GM10248 (cell line): ENCODE measurements around the gene PTPRU.

ENCODE experiments used
- CTCF ChIA-PET: fragments of 300-600 bp; sonication (Branson Sonifier 250); formaldehyde crosslinking; extraction: SDS; loops from one replicate; lab custom pipeline; 2021; ENCODE audit warnings: antibody characterized with exemption; lab: Yijun Ruan, JAX
- POLR2A ChIA-PET: fragments of 350-650 bp; sonication (Branson Sonifier 250); formaldehyde crosslinking; extraction: SDS; loops from one replicate; lab custom pipeline; 2020; ENCODE audit warnings: antibody characterized with exemption; lab: Yijun Ruan, JAX
- DNase-seq: peaks from one replicate; pipeline ENCODE4 v3.0.0; 2012; ENCODE audit errors: extremely low spot score
- TF ChIP-seq, protein P1 (sequence below): IDR thresholded peaks from 2 replicates; pipeline ENCODE4 v1.5.1; 2012; ENCODE audit warnings: mild to moderate bottlenecking, low read depth; ENCODE audit errors: extremely low read depth, missing control alignments, control extremely low read depth

PTPRU gene

DNA sequence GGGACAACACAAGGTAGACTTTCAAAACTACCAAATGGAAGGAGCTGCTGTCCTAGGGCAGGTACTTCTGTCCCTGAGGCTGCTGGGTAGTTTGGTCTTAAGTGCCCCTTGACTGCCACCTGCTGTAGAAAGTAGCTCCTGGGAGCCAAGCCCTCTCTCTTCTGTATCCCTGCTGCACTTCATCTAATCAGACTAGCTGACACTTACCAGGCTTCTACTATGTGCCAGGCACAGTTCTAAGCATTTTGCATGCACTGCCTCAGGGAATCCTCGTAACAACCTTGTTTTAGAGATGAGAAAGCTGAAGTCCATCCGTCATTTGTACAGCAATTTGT is 38.8 kb upstream of the PTPRU start:
- ChIA-PET POLR2A (no interaction called here), CTCF (interaction anchor here (1.0 to 8.9 kb wide), 8 partner anchors 9 to 461 kb away, joined by 3 to 132 read pairs (median 6); partner anchors contain the start of genes SRSF4 and YTHDF2)
- TF ChIP-seq, protein P1, sequence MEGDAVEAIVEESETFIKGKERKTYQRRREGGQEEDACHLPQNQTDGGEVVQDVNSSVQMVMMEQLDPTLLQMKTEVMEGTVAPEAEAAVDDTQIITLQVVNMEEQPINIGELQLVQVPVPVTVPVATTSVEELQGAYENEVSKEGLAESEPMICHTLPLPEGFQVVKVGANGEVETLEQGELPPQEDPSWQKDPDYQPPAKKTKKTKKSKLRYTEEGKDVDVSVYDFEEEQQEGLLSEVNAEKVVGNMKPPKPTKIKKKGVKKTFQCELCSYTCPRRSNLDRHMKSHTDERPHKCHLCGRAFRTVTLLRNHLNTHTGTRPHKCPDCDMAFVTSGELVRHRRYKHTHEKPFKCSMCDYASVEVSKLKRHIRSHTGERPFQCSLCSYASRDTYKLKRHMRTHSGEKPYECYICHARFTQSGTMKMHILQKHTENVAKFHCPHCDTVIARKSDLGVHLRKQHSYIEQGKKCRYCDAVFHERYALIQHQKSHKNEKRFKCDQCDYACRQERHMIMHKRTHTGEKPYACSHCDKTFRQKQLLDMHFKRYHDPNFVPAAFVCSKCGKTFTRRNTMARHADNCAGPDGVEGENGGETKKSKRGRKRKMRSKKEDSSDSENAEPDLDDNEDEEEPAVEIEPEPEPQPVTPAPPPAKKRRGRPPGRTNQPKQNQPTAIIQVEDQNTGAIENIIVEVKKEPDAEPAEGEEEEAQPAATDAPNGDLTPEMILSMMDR = peak; percentile 38
- DNase-seq = peak; percentile 37

DNA sequence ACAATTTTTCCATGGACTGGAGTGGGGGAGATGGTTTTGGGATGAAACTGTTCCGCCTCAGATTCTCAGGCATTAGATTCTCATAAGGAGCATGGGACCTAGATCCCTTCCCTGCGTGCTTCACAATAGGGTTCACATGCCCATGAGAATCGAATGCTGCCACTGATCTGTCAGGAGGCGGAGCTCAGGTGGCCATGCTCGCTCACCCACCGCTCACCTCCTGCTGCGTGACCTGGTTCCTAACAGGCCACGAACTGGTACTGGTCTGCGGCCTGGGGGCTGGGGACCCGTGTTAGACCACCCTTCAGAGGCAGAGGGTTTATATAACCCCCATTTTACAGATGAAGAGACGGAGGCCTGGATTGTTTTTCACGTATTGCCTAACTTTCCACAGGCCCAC is 38.3 kb upstream of the PTPRU start:
- DNase-seq = no peak
- TF ChIP-seq, protein P1 = no peak
- CTCF ChIA-PET = interaction anchor here (1.2 to 8.9 kb wide), 7 partner anchors 8 to 320 kb away, joined by 3 to 132 read pairs (median 7); partner anchors contain the start of gene SRSF4
- POLR2A ChIA-PET = no interaction called here

DNA sequence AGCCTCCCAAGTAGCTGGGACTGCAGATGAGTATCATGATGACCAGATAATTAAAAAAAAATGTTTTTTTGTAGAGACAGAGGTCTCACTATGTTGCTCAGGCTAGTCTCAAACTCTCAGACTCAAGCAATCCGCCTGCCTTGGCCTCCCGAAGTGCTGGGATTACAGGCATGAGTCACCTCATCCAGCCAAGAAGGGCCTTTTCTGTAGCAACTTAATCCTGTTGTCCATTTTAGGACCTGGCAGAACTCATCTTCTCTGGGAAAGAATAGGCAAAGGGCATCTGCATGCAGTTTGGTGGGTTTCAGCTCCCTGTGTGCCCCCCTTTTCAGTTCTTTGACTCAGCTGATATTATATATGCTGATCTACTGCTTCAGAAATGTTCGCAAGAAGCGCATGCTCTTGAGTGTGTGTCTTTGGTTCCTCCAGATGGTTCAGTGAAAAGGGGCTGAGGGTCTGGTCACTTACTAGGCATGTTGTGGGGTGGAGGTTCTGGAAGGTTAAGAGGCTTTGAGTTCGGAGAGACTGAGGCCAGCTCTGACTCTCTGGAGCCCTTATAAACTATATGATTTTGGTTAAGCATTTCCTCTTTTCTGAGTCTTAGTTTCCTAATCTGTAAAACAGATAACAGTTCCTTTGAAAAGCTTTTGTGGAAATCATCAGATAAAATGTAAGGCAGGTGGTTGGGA is 35.3 kb upstream of the PTPRU start:
- ChIA-PET CTCF (interaction anchor here (1.4 to 8.9 kb wide), 13 partner anchors 8 to 416 kb away, joined by 3 to 132 read pairs (median 10); partner anchors contain the start of genes SRSF4 and TMEM200B), POLR2A (no interaction called here)
- no peak for DNase-seq
- TF ChIP-seq, protein P1 = no peak

DNA sequence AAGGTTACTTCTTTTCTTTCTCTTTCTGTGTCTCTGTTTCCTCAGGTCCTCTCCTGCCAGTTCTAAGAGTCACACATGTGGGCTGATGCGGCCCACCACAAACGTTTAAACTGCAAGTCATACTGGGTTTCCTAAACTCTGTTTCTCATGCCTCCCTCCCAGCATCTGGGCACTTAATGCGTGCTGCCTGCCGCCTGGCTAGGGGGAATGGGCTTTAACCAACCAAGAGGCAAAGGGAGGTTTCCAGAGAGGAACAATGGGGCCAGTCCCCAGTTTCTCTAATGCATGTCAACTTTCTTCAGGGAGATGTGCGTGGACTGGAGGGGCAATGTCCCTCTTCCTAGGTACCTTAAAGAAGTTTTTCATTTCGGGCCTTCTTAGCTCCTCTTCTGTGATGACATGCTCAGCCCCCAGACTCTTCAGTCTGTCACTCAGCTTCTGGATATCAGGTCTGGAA is 34.7 kb upstream of the PTPRU start:
- POLR2A ChIA-PET = no interaction called here
- TF ChIP-seq, protein P1 = no peak
- CTCF ChIA-PET = interaction anchor here (0.9 to 8.9 kb wide), 23 partner anchors 9 to 1514 kb away, joined by 3 to 132 read pairs (median 6); partner anchors contain the start of genes SRSF4, TMEM200B and YTHDF2
- DNase-seq = no peak

DNA sequence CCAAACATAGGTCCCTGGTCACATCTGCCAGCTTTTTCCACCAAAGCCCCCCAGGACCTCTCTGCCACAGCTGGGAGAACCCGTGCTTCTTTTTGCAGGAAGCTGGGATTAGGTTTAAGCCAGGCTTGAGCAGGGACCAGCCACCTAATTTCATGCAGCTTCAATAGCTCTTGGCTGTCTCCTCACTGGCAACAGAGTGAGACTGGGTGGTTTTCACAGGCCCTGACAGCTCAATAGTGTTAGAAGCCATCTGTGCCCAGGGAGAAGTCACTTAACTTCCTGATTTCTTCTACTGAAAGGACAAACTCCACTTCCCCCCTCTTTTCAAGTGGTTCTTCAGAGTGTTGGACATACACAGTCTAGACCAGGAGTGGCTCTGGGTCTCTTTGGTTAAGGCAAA is 34.3 kb upstream of the PTPRU start:
- CTCF ChIA-PET = interaction anchor here (0.7 to 8.9 kb wide), 40 partner anchors 9 to 1514 kb away, joined by 3 to 132 read pairs (median 6); partner anchors contain the start of genes MECR, SRSF4, TMEM200B and YTHDF2
- DNase-seq = no peak
- TF ChIP-seq, protein P1 = no peak
- POLR2A ChIA-PET = no interaction called here

DNA sequence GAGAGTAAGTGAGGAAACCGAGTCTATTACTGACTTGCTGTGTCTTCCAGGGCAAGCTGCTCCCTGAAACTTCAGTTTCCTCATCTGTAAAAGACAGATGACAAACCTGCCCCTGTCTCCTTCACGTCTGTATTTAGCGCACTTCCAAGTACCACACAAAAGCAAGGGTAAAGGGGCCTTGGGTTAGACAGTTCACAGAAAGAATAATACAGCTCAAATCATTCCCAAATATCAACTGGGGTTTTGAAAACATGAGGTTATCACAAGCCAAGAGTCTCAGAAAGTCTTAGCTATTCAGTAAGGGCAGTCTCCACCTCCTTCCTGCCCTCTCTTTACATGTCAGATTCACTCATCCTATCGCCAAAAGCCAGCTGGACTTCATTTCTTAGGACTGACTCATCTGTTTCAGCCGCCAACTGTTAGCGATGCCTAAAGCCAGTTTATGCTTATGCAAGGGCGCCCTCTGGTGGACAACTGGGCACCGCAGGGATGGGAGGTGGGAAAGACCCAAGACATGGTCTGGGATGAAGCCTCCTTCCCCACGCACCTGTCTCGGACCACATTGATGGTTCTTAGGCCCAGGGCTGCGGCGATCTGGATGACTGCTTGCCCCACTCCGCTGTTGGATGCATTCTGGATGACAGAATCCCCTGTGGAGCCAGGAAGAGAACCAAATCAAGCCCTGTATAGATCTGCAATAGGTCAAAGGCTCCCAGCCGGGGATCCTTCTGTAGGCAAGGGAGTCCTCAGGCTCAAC is 33.6 kb upstream of the PTPRU start:
- TF ChIP-seq, protein P1 = peak; percentile 96
- ChIA-PET POLR2A (no interaction called here), CTCF (interaction anchor here (0.7 to 8.9 kb wide), 42 partner anchors 8 to 1513 kb away, joined by 3 to 132 read pairs (median 4); partner anchors contain the start of genes MECR, SRSF4, TMEM200B and YTHDF2)
- peak; percentile 87 for DNase-seq
